HG03108 (cell line): Measurements from ENCODE around the gene RAD51B.
"Not testable (repeated sequence)": the region's sequence is repeated elsewhere in the genome, so short reads cannot be mapped to it uniquely, and the experiment has no call there.

Source experiments
- ATAC-seq: cut with Tn5 transposase; IDR thresholded peaks from one replicate; pipeline ENCODE4 v1.9.1; 2021; ENCODE audit warnings: moderate library complexity; ENCODE audit not compliant: unreplicated experiment

RAD51B gene

DNA sequence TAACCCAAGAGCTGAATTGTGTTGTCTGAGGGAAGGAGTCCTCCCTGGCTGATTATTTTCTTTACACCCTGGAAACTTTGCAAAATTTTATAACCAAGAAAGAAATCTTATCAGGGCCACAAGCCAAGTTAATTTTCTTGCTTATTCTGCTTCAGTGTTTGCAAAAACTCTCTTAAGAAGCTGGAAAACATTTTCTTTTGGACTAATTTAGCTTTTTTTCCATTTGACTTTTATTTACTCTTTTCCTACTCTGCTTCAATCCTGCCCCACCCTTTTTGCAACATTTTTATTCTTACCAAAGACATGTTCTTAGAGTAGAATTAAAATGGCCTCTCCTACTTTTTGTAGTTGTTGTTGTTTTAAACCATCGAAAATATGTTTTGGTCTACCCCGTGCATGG lies 594.5 kb downstream of the RAD51B start:
- no peak for ATAC-seq

- no peak for ATAC-seq
Measured at GRCh38 chr14:68416171-68416570, 596.6 kb downstream of the RAD51B start.

DNA sequence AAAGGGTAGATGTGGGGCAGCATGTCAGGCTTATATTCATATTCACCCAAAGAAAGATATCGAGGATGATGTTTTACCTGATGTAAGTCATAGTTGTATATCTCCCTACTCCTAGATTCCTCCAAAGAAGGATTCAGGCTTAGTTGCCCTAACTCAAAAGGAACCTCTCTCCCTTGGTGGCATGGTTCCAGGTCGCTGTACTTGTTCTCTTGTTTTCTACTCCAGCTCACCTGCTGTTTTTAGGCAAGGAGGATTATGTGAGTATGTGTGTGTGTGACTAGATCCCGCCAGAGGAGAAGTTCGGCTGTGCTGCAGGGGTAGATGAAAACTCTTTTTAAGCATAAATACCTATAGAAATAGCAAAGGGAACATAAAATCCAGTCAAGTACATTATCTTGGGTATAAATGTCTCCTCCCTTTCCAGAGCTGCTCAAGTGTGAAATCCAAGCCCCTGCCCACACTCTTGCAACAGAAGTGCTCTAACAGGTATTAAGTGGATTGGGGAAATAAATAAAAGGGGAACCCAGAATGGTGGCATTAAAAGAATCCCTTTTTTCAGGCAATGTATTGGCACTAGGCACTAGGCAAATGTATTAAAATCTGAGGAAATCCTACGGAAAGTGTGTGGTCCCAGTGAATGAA lies 597.6 kb downstream of the RAD51B start:
- ATAC-seq, result no peak

DNA sequence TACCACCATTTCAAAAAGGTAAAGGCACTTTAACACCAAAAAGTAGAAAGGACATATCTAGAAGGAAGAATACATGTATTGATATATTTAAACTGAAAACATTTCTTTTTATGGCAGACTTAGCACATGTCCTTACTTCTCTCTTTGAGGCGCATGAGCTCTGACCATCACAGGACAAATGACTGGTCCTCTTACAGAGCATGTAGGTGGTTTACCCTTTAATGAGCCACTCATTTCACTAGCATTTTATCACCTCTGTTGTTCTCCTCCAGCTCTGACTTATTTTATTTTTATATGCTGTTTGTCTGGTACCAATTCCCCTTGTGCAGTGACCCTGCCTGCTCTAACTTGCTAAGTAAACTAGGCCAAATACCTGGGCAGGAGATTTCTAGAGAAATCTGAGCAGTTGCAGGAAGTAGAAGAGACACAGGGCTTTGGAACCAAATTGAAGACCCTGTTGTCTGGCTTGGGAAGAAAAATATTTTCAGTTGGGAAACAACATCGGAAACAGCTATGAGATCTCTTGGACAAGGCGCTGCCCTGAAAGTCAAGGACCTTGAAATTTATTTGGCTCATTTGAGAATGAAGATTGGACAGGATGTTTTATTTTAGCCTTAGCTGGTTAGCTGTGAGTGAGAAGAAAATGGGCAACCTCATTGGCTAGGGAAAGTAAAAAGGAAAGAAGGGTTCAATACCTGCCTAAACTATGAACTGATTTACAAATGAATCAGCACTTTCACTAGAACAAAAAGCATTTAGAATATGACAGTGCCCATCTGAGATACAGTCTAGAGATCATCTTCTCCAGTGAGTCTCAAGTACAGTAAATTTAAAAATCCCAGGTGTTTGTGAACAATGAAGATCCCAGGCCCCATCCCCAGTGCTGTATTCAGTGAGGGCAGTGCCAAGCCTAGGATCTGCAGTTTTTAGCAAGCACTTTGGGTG lies 598.9 kb downstream of the RAD51B start:
- ATAC-seq, result no peak

GRCh38 chr14:68420350-68420749 lies 600.8 kb downstream of the RAD51B start:
- ATAC-seq, result no peak

- no peak for ATAC-seq
Measured at GRCh38 chr14:68421116-68421515, 601.5 kb downstream of the RAD51B start.

DNA sequence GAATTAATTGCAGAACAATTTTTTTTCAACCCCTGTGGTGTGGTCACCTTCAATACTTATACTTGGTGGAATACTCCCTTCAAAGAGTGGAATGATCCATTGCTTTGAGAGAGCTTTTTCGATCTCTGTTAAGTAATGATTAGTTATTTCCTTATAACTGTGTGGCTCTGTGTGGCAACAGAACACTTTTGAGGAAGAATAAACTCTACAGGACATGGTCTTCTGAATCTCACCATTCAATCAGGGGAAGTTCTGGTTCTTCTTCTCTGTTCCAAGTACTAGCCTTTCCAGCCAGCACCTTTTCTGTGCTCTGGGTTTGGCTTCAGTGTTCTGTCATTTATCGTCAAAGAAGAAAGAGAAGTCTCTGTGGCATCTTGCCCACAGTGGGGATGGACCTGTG lies 604.1 kb downstream of the RAD51B start:
- no peak for ATAC-seq

- ATAC-seq, result no peak
Measured at GRCh38 chr14:68424443-68425172, 605.0 kb downstream of the RAD51B start.

DNA sequence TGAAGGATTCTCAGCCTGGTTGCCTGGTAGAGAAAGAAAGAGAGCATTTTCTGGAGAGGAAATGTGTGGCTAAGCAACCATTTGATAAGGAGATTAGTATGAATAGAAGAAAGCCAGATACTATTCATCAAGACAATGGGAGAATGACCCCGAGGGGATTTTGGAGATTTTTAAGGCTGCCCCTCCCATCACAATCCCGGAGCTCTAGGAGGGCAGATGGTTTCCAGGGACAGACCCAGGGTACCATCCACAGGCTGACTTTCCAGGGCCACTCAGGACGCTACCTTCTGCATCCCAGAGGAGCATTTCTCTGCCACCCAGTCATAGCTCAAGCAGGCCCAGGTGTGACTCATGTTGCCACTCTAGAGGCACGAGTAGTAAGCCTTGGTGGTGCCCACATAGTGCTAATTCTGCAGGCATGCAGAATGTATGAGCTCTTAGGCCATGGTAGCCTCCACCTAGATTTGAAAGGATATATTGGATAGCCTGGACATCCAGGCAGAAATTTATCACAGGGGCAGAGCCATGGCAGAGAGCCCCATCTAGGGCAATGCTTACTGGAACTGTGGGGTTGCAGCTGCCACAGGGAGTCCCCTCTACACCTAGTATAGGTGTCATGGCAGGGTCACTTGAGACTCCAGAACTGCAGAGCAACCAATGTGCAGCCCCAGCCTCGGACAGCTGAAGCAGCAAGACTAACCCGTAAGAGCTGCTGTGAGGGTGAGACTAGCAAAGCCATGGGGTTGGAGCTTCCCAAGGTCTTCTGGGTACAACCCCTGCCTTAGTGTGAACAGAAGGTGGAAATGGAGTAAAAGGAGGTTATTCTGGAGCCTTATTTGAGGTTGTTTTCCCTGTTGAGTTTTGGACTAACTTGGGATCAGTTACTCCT lies 607.3 kb downstream of the RAD51B start:
- ATAC-seq, result no peak

- ATAC-seq, result no peak
Measured at GRCh38 chr14:68427550-68427890, 607.9 kb downstream of the RAD51B start.

DNA sequence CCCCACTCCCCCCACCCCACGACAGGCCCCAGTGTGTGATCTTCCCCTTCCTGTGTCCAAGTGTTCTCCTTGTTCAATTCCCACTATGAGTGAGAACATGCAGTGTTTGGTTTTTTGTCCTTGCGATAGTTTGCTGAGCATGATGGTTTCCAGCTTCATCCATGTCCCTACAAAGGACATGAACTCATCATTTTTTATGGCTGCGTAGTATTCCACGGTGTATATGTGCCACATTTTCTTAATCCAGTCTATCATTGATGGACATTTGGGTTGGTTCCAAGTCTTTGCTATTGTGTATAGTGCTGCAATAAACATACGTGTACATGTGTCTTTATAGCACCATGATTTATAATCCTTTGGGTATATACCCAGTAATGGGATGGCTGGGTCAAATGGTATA lies 609.3 kb downstream of the RAD51B start:
- ATAC-seq, result not testable (repeated sequence)

GRCh38 chr14:68434173-68434572 lies 614.6 kb downstream of the RAD51B start:
- not testable (repeated sequence) for ATAC-seq

DNA sequence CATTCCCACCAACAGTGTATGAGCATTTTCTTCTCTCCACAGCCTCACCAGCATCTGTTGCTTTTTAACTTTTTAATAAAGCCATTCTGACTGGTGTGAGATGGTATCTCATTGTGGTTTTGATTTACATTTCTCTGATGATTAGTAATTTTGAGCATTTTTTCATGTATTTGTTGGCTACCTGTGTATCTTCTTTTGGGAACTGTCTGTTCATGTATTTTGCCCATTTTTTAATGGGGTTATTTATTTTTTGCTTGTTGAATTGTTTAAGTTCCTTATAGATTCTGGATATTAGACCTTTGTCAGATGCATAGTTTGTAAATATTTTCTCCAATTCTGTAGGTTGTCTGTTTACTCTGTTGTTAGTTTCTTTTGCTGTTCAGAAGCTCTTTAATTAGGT lies 616.1 kb downstream of the RAD51B start:
- not testable (repeated sequence) for ATAC-seq

DNA sequence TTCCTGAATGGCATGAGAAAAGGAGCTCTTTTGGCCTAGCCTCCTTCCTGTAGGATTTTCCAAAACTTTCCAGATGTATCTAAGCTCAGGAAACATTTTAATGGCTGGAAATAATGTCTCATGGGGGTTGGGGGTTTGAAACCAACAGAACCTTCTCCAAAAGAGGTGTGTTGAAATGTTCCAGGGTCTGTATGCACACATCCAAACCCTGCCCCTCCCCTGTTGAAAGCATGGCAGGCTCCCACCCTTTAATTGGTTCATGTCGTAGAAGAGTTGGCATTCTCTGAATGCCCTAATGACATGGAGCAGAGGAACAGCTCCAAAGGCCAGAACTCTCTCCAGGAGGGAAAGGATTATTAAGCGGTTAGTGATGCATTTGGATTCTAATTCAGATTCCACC lies 620.1 kb downstream of the RAD51B start:
- ATAC-seq, result no peak

DNA sequence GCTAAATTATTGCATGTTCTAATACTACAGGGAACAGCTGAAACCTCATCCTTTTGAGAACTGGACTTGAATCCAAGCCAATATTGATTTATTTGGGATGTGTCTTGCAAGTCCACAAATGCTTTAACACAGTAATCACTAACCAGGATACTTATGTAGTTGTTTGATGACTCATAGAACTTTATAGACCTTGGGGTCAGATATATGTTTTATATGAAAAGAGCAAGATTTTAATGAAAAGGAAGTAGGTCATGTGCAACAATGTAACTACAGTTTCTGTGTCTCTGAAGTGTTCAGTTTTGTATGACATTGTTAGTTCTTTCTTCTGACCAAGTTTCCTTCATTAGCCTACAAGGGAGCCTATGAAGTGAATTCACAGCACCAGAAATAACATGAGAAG lies 621.2 kb downstream of the RAD51B start:
- no peak for ATAC-seq

GRCh38 chr14:68441542-68441941 lies 622.0 kb downstream of the RAD51B start:
- no peak for ATAC-seq

DNA sequence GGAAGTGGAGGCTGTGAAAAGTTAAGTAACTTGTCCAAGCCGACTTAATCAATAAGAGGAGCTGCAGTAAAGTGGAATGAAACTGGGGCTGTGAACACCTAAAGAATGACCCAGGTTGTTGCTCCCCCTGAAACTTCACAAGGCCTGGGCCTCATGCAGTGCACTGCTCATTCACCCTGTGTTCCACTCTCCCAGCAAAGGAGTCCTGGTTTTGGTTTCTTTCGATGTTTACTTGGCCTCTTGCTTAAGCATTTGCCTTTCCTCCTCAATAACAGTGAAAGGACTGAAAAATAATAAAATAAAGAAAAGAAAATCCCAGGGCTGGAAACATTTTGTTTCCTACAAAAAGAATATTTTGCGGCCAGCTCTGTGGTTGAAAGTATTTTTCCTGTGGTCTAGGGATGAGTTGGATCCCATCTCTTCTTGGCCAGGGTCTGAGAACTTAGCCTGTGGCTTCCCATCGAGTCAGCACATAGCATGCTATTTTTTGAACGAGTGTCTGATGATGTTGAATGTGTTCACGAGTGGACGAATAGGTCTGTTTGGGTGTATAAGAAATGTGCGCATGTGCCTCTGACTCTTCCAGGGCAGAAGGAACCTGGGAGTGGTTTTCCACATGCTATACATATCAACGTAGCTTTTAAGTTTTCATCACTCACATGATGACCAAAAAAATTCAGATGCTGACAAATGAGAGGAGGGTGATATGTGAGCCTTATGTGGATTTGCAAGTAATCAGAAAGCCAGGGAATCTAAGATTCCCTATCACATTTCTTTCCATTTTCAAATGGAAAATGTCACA lies 623.5 kb downstream of the RAD51B start:
- no peak for ATAC-seq

DNA sequence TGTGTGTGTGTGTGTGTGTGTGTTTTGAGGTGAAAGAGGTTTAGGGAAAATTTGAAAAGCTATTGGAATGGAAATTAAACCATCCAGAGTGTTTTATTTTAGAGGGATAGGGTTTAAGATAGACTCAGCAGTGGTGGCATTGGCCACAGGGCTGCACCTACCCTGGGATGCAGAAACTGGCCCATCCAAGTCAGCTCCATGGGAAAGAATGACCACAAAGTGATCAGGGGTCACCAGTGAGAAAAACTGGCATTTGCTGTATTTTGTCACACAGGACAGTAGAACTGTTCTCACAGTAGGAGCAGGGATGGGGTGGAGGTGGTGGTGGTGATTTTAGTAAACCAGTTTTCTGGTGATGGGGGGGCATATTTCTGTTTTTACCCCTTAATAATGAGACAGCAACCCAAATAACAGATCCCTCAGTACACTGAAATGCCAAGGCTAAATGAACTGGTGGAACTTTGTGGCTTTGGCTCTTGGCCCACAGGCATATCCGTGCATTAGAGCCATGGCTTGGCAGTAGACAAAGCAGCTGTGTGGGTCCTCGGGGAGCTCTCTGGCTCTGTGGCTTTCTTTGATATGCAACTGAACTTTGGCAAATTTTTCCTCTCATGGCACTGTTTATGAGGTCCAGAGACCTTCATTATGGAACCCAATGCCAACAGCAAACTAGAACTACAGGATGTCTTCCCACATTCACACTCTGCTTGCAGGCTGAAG lies 625.0 kb downstream of the RAD51B start:
- no peak for ATAC-seq
